ENCODE data around the gene MYO18B. TPM values are rescaled to one million over a fixed set of nuclear protein-coding genes. Genes with fewer than 3 reads are reported as not detected.

The MYO18B gene
- polyA plus RNA-seq, 1 donor (not counting 4 experiments of a cell fraction or from before 2014, with no cell fraction given) = not detected

- no peak overlapping the region for H3K27ac ChIP-seq (ENCODE audit: control insufficient read depth, insufficient read depth, low read length)
- TF ChIP-seq, protein P1, sequence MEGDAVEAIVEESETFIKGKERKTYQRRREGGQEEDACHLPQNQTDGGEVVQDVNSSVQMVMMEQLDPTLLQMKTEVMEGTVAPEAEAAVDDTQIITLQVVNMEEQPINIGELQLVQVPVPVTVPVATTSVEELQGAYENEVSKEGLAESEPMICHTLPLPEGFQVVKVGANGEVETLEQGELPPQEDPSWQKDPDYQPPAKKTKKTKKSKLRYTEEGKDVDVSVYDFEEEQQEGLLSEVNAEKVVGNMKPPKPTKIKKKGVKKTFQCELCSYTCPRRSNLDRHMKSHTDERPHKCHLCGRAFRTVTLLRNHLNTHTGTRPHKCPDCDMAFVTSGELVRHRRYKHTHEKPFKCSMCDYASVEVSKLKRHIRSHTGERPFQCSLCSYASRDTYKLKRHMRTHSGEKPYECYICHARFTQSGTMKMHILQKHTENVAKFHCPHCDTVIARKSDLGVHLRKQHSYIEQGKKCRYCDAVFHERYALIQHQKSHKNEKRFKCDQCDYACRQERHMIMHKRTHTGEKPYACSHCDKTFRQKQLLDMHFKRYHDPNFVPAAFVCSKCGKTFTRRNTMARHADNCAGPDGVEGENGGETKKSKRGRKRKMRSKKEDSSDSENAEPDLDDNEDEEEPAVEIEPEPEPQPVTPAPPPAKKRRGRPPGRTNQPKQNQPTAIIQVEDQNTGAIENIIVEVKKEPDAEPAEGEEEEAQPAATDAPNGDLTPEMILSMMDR (optimal IDR thresholded peaks at IDR 0.05 in 1 of 3, IDR thresholded peaks at IDR 0.05 in 1 of 3, conservative IDR thresholded peaks at IDR 0.05 in 1 of 3; ENCODE audit: extremely low read depth in 1 of 3, insufficient read depth in 2 of 3, low read length in 3 of 3) = no peak
- TF ChIP-seq EZH2 (IDR thresholded peaks at IDR 0.05; ENCODE audit: low read length) = no peak
- no peaks in the 10 kb centered on the region for H3K79me2 ChIP-seq (ENCODE audit: control insufficient read depth, insufficient read depth, low read length)
- no peak overlapping the region for H3K9ac ChIP-seq (ENCODE audit: control insufficient read depth, extremely low read depth, insufficient read depth, low read length)
- H3K4me3 ChIP-seq (ENCODE audit: control insufficient read depth in 2 of 3, extremely low read depth in 1 of 3, insufficient read depth in 2 of 3, low read depth in 1 of 3, low read length in 3 of 3) = no peak overlapping the region
- no peaks in the 10 kb centered on the region for H3K9me1 ChIP-seq (ENCODE audit: control insufficient read depth, extremely low read depth, insufficient read depth, low read length)
- FAIRE-seq (no peak), DNase-seq (ENCODE audit: low read depth, low spot score) (no peak)
- no peak overlapping the region for H2AFZ ChIP-seq (ENCODE audit: control insufficient read depth, low read length)
- H4K20me1 ChIP-seq (ENCODE audit: control insufficient read depth, extremely low read depth, insufficient read depth, low read length) = no peaks in the 10 kb centered on the region
- H3K9me3 ChIP-seq (ENCODE audit: control insufficient read depth, low read depth, low read length) = no peaks in the 10 kb centered on the region
- dilution Hi-C loops (cut with MboI; ENCODE audit: extremely low pct_ligation_motif_present, low sequenced_read_pairs) = no loop called here
- H3K27me3 ChIP-seq (ENCODE audit: control insufficient read depth, extremely low read depth, insufficient read depth, low read length) = no peaks in the 10 kb centered on the region
- no peaks in the 10 kb centered on the region for H3K36me3 ChIP-seq (ENCODE audit: control insufficient read depth in 2 of 2, extremely low read depth in 1 of 2, insufficient read depth in 2 of 2, low read length in 2 of 2)
- no peaks in the 10 kb centered on the region for H3K4me1 ChIP-seq (ENCODE audit: control insufficient read depth, extremely low read depth, insufficient read depth, low read length)
- no peak overlapping the region for H3K4me2 ChIP-seq (ENCODE audit: control insufficient read depth, extremely low read depth, insufficient read depth, low read depth, low read length)
These were observed 250.3 kb downstream of the MYO18B start for GRCh38 chr22:25992331-25992730.

- no peak overlapping the region for H3K4me2 ChIP-seq (ENCODE audit: control insufficient read depth, extremely low read depth, insufficient read depth, low read depth, low read length)
- no peaks in the 10 kb centered on the region for H3K9me3 ChIP-seq (ENCODE audit: control insufficient read depth, low read depth, low read length)
- no peaks in the 10 kb centered on the region for H3K4me1 ChIP-seq (ENCODE audit: control insufficient read depth, extremely low read depth, insufficient read depth, low read length)
- no peak overlapping the region for H3K27ac ChIP-seq (ENCODE audit: control insufficient read depth, insufficient read depth, low read length)
- H3K4me3 ChIP-seq (ENCODE audit: control insufficient read depth in 2 of 3, extremely low read depth in 1 of 3, insufficient read depth in 2 of 3, low read depth in 1 of 3, low read length in 3 of 3) = no peak overlapping the region
- no peak overlapping the region for H2AFZ ChIP-seq (ENCODE audit: control insufficient read depth, low read length)
- H4K20me1 ChIP-seq (ENCODE audit: control insufficient read depth, extremely low read depth, insufficient read depth, low read length) = no peaks in the 10 kb centered on the region
- no peak for FAIRE-seq
- H3K9me1 ChIP-seq (ENCODE audit: control insufficient read depth, extremely low read depth, insufficient read depth, low read length) = no peaks in the 10 kb centered on the region
- no peak overlapping the region for H3K9ac ChIP-seq (ENCODE audit: control insufficient read depth, extremely low read depth, insufficient read depth, low read length)
- no peaks in the 10 kb centered on the region for H3K36me3 ChIP-seq (ENCODE audit: control insufficient read depth in 2 of 2, extremely low read depth in 1 of 2, insufficient read depth in 2 of 2, low read length in 2 of 2)
- no peaks in the 10 kb centered on the region for H3K79me2 ChIP-seq (ENCODE audit: control insufficient read depth, insufficient read depth, low read length)
- dilution Hi-C loops (cut with MboI; ENCODE audit: extremely low pct_ligation_motif_present, low sequenced_read_pairs) = no loop called here
- no peaks in the 10 kb centered on the region for H3K27me3 ChIP-seq (ENCODE audit: control insufficient read depth, extremely low read depth, insufficient read depth, low read length)
- DNase-seq (ENCODE audit: low read depth, low spot score) = no peak
- TF ChIP-seq, protein P1 (optimal IDR thresholded peaks at IDR 0.05 in 1 of 3, IDR thresholded peaks at IDR 0.05 in 1 of 3, conservative IDR thresholded peaks at IDR 0.05 in 1 of 3; ENCODE audit: extremely low read depth in 1 of 3, insufficient read depth in 2 of 3, low read length in 3 of 3) = no peak
- TF ChIP-seq EZH2 (IDR thresholded peaks at IDR 0.05; ENCODE audit: low read length) = no peak
These were observed 254.7 kb downstream of the MYO18B start for GRCh38 chr22:25996669-25997068.

Measured in keratinocyte (primary cell).